ENCODE measurements around the gene MYBPC1. TPM values are rescaled to one million over a fixed set of nuclear protein-coding genes. Genes with fewer than 3 reads are reported as not detected.

MYBPC1 gene
- total and polyA plus RNA-seq, 2 of the 13 experiments (the other 11 are each of a cell fraction or from before 2014, with no cell fraction given): 0.31 to 0.53 TPM

DNA sequence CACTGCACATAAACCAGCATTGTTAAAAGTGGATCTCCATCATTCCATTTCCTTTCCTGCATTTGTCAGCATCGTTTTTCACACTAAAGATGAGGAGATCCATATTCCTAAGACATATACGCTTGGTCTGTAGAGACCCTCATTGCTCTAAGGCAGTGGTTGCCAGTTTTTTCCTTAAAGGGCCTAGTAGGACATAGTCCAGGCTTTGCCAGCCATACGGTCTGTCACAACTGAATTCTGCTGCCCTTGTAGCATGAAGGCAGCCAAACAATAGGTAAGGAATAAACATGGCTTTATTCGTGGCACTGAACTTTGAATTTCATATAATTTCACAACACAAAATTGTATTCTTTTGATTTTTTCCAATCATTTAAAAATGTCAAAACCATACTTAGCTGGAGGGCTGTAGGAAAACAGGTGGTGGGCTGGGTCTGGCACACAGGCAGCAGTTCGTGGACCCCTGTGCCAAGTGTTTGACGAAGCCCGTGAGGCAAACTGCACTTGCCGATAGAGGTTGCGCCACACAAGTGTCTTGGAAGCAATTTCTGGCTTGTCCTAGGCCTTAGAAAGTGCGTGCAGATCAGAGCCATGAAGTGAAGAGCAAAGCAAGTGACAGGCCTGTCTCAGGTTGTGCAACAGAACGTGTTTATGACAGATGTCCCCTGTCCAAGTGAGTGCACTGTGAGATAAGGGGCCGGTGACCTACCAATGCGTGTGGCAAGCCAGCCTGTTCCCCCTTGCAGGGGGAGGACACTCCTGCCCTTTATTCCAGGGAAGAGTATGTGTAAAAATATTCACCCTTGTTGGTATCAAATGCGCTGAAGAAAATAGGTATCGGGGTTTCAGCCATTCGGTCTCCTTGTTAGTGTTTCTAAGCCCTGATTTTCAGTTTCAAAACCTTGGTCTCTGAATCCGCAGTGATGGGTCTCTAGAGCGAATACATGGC, 101.8 kb downstream of the MYBPC1 start (continued):
- TF ChIP-seq, protein P1, sequence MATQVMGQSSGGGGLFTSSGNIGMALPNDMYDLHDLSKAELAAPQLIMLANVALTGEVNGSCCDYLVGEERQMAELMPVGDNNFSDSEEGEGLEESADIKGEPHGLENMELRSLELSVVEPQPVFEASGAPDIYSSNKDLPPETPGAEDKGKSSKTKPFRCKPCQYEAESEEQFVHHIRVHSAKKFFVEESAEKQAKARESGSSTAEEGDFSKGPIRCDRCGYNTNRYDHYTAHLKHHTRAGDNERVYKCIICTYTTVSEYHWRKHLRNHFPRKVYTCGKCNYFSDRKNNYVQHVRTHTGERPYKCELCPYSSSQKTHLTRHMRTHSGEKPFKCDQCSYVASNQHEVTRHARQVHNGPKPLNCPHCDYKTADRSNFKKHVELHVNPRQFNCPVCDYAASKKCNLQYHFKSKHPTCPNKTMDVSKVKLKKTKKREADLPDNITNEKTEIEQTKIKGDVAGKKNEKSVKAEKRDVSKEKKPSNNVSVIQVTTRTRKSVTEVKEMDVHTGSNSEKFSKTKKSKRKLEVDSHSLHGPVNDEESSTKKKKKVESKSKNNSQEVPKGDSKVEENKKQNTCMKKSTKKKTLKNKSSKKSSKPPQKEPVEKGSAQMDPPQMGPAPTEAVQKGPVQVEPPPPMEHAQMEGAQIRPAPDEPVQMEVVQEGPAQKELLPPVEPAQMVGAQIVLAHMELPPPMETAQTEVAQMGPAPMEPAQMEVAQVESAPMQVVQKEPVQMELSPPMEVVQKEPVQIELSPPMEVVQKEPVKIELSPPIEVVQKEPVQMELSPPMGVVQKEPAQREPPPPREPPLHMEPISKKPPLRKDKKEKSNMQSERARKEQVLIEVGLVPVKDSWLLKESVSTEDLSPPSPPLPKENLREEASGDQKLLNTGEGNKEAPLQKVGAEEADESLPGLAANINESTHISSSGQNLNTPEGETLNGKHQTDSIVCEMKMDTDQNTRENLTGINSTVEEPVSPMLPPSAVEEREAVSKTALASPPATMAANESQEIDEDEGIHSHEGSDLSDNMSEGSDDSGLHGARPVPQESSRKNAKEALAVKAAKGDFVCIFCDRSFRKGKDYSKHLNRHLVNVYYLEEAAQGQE (IDR thresholded peaks at IDR 0.05; ENCODE audit: borderline replicate concordance in 1 of 2, low read depth in 1 of 2, low read length in 2 of 2): no peak; a peak in 1 of 4 replicates
- TF ChIP-seq HDAC2 (CRISPR knock-in tag; IDR thresholded peaks at IDR 0.05) (peak; percentile 65; the same call in 1 of the 2 replicates), ZNF564 (CRISPR knock-in tag; IDR thresholded peaks at IDR 0.05) (peak; percentile 90), FOXK2 (IDR thresholded peaks at IDR 0.05) (no peak), ZNF331 (CRISPR knock-in tag; IDR thresholded peaks at IDR 0.05) (peak; percentile 69), GATA4 (IDR thresholded peaks at IDR 0.05; ENCODE audit: borderline replicate concordance, low read depth) (peak; percentile 63; the same call in 1 of the 2 replicates), EP300 (IDR thresholded peaks at IDR 0.05; ENCODE audit: low read depth in 2 of 2, low read length in 2 of 2) (peak in 1 of 2 experiments; percentile 86; a peak in 2 of 4 replicates), EP300 (CRISPR knock-in tag; IDR thresholded peaks at IDR 0.05; ENCODE audit: borderline replicate concordance) (0 out of 2 replicates have a peak, but pooled peaks have one; percentile 15), ZMAT3 (CRISPR knock-in tag; conservative IDR thresholded peaks at IDR 0.05) (0 out of 2 replicates have a peak, but pooled peaks have one; percentile 52), NCOA1 (CRISPR knock-in tag; IDR thresholded peaks at IDR 0.05) (no peak), ZSCAN21 (CRISPR knock-in tag; IDR thresholded peaks at IDR 0.05; ENCODE audit: borderline replicate concordance) (no peak), GABPA (IDR thresholded peaks at IDR 0.05; ENCODE audit: low read depth, low read length) (no peak), GABPA (CRISPR knock-in tag; IDR thresholded peaks at IDR 0.05; ENCODE audit: low read depth) (no peak), ZNF562 (CRISPR knock-in tag; IDR thresholded peaks at IDR 0.05; ENCODE audit: borderline replicate concordance) (no peak), ZNF747 (CRISPR knock-in tag; IDR thresholded peaks at IDR 0.05; ENCODE audit: borderline replicate concordance) (peak; percentile 45; the same call in 1 of the 2 replicates), ZNF343 (CRISPR knock-in tag; IDR thresholded peaks at IDR 0.05) (no peak), ZNF333 (CRISPR knock-in tag; IDR thresholded peaks at IDR 0.05; ENCODE audit: borderline replicate concordance) (no peak), MBD4 (IDR thresholded peaks at IDR 0.05; ENCODE audit: borderline replicate concordance, low read length) (no peak)
- TF ChIP-seq, protein P2, sequence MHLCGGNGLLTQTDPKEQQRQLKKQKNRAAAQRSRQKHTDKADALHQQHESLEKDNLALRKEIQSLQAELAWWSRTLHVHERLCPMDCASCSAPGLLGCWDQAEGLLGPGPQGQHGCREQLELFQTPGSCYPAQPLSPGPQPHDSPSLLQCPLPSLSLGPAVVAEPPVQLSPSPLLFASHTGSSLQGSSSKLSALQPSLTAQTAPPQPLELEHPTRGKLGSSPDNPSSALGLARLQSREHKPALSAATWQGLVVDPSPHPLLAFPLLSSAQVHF (CRISPR knock-in tag; IDR thresholded peaks at IDR 0.05): no peak
- TF ChIP-seq, protein P3, sequence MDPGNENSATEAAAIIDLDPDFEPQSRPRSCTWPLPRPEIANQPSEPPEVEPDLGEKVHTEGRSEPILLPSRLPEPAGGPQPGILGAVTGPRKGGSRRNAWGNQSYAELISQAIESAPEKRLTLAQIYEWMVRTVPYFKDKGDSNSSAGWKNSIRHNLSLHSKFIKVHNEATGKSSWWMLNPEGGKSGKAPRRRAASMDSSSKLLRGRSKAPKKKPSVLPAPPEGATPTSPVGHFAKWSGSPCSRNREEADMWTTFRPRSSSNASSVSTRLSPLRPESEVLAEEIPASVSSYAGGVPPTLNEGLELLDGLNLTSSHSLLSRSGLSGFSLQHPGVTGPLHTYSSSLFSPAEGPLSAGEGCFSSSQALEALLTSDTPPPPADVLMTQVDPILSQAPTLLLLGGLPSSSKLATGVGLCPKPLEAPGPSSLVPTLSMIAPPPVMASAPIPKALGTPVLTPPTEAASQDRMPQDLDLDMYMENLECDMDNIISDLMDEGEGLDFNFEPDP (CRISPR knock-in tag; conservative IDR thresholded peaks at IDR 0.05): no peak
- TF ChIP-seq, protein P4, sequence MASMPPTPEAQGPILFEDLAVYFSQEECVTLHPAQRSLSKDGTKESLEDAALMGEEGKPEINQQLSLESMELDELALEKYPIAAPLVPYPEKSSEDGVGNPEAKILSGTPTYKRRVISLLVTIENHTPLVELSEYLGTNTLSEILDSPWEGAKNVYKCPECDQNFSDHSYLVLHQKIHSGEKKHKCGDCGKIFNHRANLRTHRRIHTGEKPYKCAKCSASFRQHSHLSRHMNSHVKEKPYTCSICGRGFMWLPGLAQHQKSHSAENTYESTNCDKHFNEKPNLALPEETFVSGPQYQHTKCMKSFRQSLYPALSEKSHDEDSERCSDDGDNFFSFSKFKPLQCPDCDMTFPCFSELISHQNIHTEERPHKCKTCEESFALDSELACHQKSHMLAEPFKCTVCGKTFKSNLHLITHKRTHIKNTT (CRISPR knock-in tag; IDR thresholded peaks at IDR 0.05): no peak
